Measurements from ENCODE around the gene UGP2. TPM values are rescaled to one million over a fixed set of nuclear protein-coding genes. Genes with fewer than 3 reads are reported as not detected.
"Not testable (repeated sequence)": the region's sequence is repeated elsewhere in the genome, so short reads cannot be mapped to it uniquely, and the experiment has no call there.

UGP2 gene
- total RNA-seq, 1 experiment from 2014 or later = 73.1 TPM

- DNase-seq (ENCODE audit: low spot score) = no peak
Observed at GRCh38 chr2:63893163-63893562, 51.5 kb downstream of the UGP2 start.

GRCh38 chr2:63894167-63894566 is 52.5 kb downstream of the UGP2 start:
- DNase-seq (ENCODE audit: low spot score) = no peak

GRCh38 chr2:63898839-63899238 is 57.1 kb downstream of the UGP2 start:
- no peak for DNase-seq (ENCODE audit: low spot score)

- DNase-seq (ENCODE audit: low spot score) = no peak
Observed at GRCh38 chr2:63899639-63900038, 57.9 kb downstream of the UGP2 start.

GRCh38 chr2:63902149-63902548 is 60.5 kb downstream of the UGP2 start:
- no peak for DNase-seq (ENCODE audit: low spot score)

GRCh38 chr2:63903003-63903402 is 61.3 kb downstream of the UGP2 start:
- DNase-seq (ENCODE audit: low spot score) = no peak

GRCh38 chr2:63914311-63914710 is 72.6 kb downstream of the UGP2 start:
- DNase-seq (ENCODE audit: low spot score) = no peak

- no peak for DNase-seq (ENCODE audit: low spot score)
Observed at GRCh38 chr2:63926815-63927214, 85.1 kb downstream of the UGP2 start.

- DNase-seq (ENCODE audit: low spot score) = not testable (repeated sequence)
Observed at GRCh38 chr2:63932104-63932503, 90.4 kb downstream of the UGP2 start.

Other genes starting within 250 kb of the UGP2 start
- 25.6 and 29.9 TPM in 2 replicates for gene VPS54, start 177.5 kb downstream of the UGP2 start, total RNA-seq (2014; rRNA removed; shearing (Covaris generic))

Measured in A172 (cell line).